Measurements from ENCODE around the gene UCKL1. TPM values are rescaled to one million over a fixed set of nuclear protein-coding genes. Genes with fewer than 3 reads are reported as not detected.

The UCKL1 gene
- total RNA-seq, 1 donor from 2014 or later = 49.7 TPM

- H3K36me3 Mint-ChIP-seq (ENCODE audit: low read depth) = peaks cover 53% of the 10 kb centered on the region
- intact Hi-C loops (cut with micrococcal nuclease) = no loop called here
- no peak overlapping the region for H3K4me3 Mint-ChIP-seq
- POLR2A ChIA-PET = no interaction called here
- TF ChIP-seq CTCF (IDR thresholded peaks at IDR 0.05) = no peak
- CTCF ChIA-PET = no interaction called here
- no peaks in the 10 kb centered on the region for H3K9me3 Mint-ChIP-seq
- ATAC-seq (ENCODE audit: low read depth) = no peak
- DNase-seq = no peak
- no peak overlapping the region for H3K27ac Mint-ChIP-seq
- H3K27me3 Mint-ChIP-seq = no peaks in the 10 kb centered on the region
- peaks cover 11% of the 10 kb centered on the region for H3K4me1 Mint-ChIP-seq
These were observed 18.6 kb downstream of the UCKL1 start for GRCh38 chr20:63937596-63937995.

GRCh38 chr20:63935447-63935846 is 20.8 kb downstream of the UCKL1 start:
- Mint-ChIP-seq H3K27ac (no peak overlapping the region), H3K4me3 (no peak overlapping the region), H3K36me3 (ENCODE audit: low read depth) (peaks cover 64% of the 10 kb centered on the region), H3K9me3 (no peaks in the 10 kb centered on the region), H3K4me1 (no peaks in the 10 kb centered on the region), H3K27me3 (no peaks in the 10 kb centered on the region)
- POLR2A ChIA-PET = no interaction called here
- DNase-seq (no peak), ATAC-seq (ENCODE audit: low read depth) (no peak)
- no peak for TF ChIP-seq CTCF (IDR thresholded peaks at IDR 0.05)
- intact Hi-C loops (cut with micrococcal nuclease) = no loop called here
- CTCF ChIA-PET = interaction anchor here (0.5 kb wide), 1 partner anchor 24 kb away, joined by 3 read pairs; no protein-coding TSS in a partner anchor

GRCh38 chr20:63934271-63935068 is 21.7 kb downstream of the UCKL1 start:
- no peaks in the 10 kb centered on the region for H3K27me3 Mint-ChIP-seq
- H3K27ac Mint-ChIP-seq = no peak overlapping the region
- no peaks in the 10 kb centered on the region for H3K4me1 Mint-ChIP-seq
- H3K36me3 Mint-ChIP-seq (ENCODE audit: low read depth) = peaks cover 68% of the 10 kb centered on the region
- intact Hi-C loops (cut with micrococcal nuclease) = no loop called here
- no peaks in the 10 kb centered on the region for H3K9me3 Mint-ChIP-seq
- CTCF ChIA-PET = interaction anchor here (0.5 kb wide), 1 partner anchor 23 kb away, joined by 3 read pairs; no protein-coding TSS in a partner anchor
- no peak overlapping the region for H3K4me3 Mint-ChIP-seq
- DNase-seq (no peak), ATAC-seq (ENCODE audit: low read depth) (peak; percentile 45)
- POLR2A ChIA-PET = no interaction called here
- no peak for TF ChIP-seq CTCF (IDR thresholded peaks at IDR 0.05)

- Mint-ChIP-seq H3K9me3 (no peaks in the 10 kb centered on the region), H3K36me3 (ENCODE audit: low read depth) (peaks cover 74% of the 10 kb centered on the region), H3K27ac (no peak overlapping the region), H3K4me3 (no peak overlapping the region), H3K4me1 (no peaks in the 10 kb centered on the region), H3K27me3 (no peaks in the 10 kb centered on the region)
- DNase-seq (no peak), ATAC-seq (ENCODE audit: low read depth) (no peak)
- intact Hi-C loops (cut with micrococcal nuclease) = no loop called here
- ChIA-PET POLR2A (no interaction called here), CTCF (interaction anchor here (1.5 kb wide), 1 partner anchor 23 kb away, joined by 3 read pairs; the partner anchor contains the start of gene UCKL1)
- TF ChIP-seq CTCF (IDR thresholded peaks at IDR 0.05) = no peak
These were observed 22.6 kb downstream of the UCKL1 start for GRCh38 chr20:63933646-63934045.

GRCh38 chr20:63932606-63933160 is 23.5 kb downstream of the UCKL1 start:
- ChIA-PET CTCF (interaction anchor here (1.5 kb wide), 1 partner anchor 24 kb away, joined by 3 read pairs; the partner anchor contains the start of gene UCKL1), POLR2A (interaction anchor here (0.7 kb wide), 1 partner anchor 237 kb away, joined by 11 read pairs; no protein-coding TSS in a partner anchor)
- no peak for ATAC-seq (ENCODE audit: low read depth)
- Mint-ChIP-seq H3K27ac (no peak overlapping the region), H3K27me3 (no peaks in the 10 kb centered on the region), H3K36me3 (ENCODE audit: low read depth) (peaks cover 80% of the 10 kb centered on the region), H3K4me3 (no peak overlapping the region), H3K9me3 (no peaks in the 10 kb centered on the region), H3K4me1 (no peaks in the 10 kb centered on the region)
- intact Hi-C loops (cut with micrococcal nuclease) = no loop called here
- TF ChIP-seq CTCF (IDR thresholded peaks at IDR 0.05) = no peak
- DNase-seq = no peak
